ENCODE results near the gene APBA2.

- TF ChIP-seq CTCF (conservative IDR thresholded peaks at IDR 0.05) (no peak), ZFX (IDR thresholded peaks at IDR 0.05) (no peak)
Observed at GRCh38 chr15:29140475-29141307, 254.9 kb downstream of the APBA2 start.

Measured in C4-2B (cell line).